Right lobe of liver (tissue), 6 donors: ENCODE measurements around the gene PRMT7. TPM values are rescaled to one million over a fixed set of nuclear protein-coding genes. Genes with fewer than 3 reads are reported as not detected.

Experiments
- ATAC-seq, 4 donors: fragments of 200-7000 bp; cut with Tn5 transposase; one replicate each; pipeline ENCODE4 v1.9.1; 2020; ENCODE audit warnings: mild to moderate bottlenecking in 4 of 4, moderate library complexity in 4 of 4
- DNase-seq, 3 donors: peaks; one replicate each; pipeline ENCODE4 v3.0.0-alpha.2; 2020
- H3K27ac ChIP-seq, 3 donors: fragments of 200-600 bp; one replicate each; pipeline ENCODE4 v1.8.0; 2022
- H3K27me3 ChIP-seq, 2 donors: fragments of 200-600 bp; one replicate each; pipeline ENCODE4 v1.8.0; 2022
- H3K36me3 ChIP-seq, 4 donors: fragments of 200-600 bp; sonication (generic) in 1 of 4; one replicate each; pipeline versions ENCODE4 v1.5.1 to v1.8.0; 2017 to 2022; ENCODE audit warnings: control low read depth in 1 of 4
- H3K4me1 ChIP-seq, 4 donors: fragments of 200-600 bp; sonication (generic) in 1 of 4; one replicate each; pipeline versions ENCODE4 v1.5.1 to v1.8.0; 2017 to 2022; ENCODE audit warnings: control low read depth in 1 of 4
- H3K4me3 ChIP-seq, 3 donors: fragments of 200-600 bp; one replicate each; pipeline ENCODE4 v1.8.0; 2022
- H3K9me3 ChIP-seq, 4 donors: fragments of 200-600 bp; sonication (generic) in 1 of 4; one replicate each; pipeline versions ENCODE4 v1.5.1 to v1.8.0; 2017 to 2022; ENCODE audit warnings: control low read depth in 1 of 4
- POLR2A ChIP-seq: fragments of 450-650 bp; IDR thresholded peaks from one replicate; pipeline ENCODE4 v1.6.1; 2017; ENCODE audit warnings: antibody characterized with exemption, mild to moderate bottlenecking
- WGBS: methylation state at CpG from one replicate; pipeline ENCODE4 v1.1.6; 2018; ENCODE audit warnings: low coverage, low lambda C conversion rate; ENCODE audit not compliant: insufficient coverage; ENCODE audit errors: missing lambda C conversion rate; 5-methylcytosine and 5-hydroxymethylcytosine counted together
- intact Hi-C, 2 donors: fragments of 100-400 bp; cut with DNase I; formaldehyde crosslinking; loops; one replicate each; pipeline versions ENCODE4 v1.11.2 to v1.14.1; 2022
- total RNA-seq, 6 experiments: library from RNA; depleted of rRNA in 2 of 6; stranded (reverse); fragments of >200 nt in 2 of 6; fragmentation: NEBNext Ultra II Directional in 3 of 6; extraction: Animal tissue kit (Norgen Biotek cat#: 25700) in 3 of 6; gene quantifications; one replicate each; pipeline versions ENCODE4 v1.1.0 to v1.2.4, GENCODE V29; 2016 to 2023
- TF ChIP-seq, protein P1 (sequence below), 4 donors: fragments of 200-600 bp in 3 of 4; fragments of 450-650 bp in 1 of 4; IDR thresholded peaks; one replicate each; pipeline versions ENCODE4 v1.5.1 to v1.8.0; 2016 to 2022; ENCODE audit warnings: antibody characterized with exemption in 4 of 4, mild to moderate bottlenecking in 2 of 4
- donor health status: DM: no; HTN: yes; CAD: no.
- donor health status: DM: no; HTN: no; CAD: no.
- donor health status: DM: no; HTN: no; CAD: no.
- donor health status: DM: no; HTN: yes; CAD: no.
- donor health status: DM: no; HTN: yes; CAD: no.

Gene PRMT7
- total RNA-seq, 6 experiments from 2014 or later, result 13.1 to 28.3 (median 21.1) TPM

DNA sequence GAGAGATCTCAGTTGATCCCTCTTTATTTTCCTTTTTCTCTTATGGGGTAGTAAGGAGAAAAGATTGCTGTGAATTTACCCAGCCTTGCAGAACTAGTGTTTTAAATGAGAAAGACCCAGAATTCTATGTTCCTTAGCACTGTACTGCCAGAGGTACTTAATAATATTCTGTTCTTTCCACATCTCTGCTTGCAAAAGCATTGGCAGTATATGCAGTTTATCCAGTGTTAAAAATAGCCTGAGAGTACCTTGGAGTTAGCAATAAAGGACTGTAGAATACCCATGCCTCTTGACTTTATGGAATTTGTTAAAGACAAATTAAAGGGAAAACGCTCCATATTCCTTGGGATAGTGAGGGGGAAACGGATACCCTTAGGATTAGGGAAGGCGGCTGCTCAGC, 34.6 kb upstream of the PRMT7 start:
- ATAC-seq (no peak), DNase-seq (no peak)
- H3K4me1 ChIP-seq, result no peaks in the 10 kb centered on the region
- 79% methylated on average over 3 of the region's 3 CpGs for WGBS
- no peak overlapping the region for H3K27ac ChIP-seq
- intact Hi-C loops, result no loop called here
- no peaks in the 10 kb centered on the region for H3K9me3 ChIP-seq
- no peaks in the 10 kb centered on the region for H3K27me3 ChIP-seq
- H3K4me3 ChIP-seq, result no peak overlapping the region
- no peak for TF ChIP-seq POLR2A
- TF ChIP-seq, protein P1, sequence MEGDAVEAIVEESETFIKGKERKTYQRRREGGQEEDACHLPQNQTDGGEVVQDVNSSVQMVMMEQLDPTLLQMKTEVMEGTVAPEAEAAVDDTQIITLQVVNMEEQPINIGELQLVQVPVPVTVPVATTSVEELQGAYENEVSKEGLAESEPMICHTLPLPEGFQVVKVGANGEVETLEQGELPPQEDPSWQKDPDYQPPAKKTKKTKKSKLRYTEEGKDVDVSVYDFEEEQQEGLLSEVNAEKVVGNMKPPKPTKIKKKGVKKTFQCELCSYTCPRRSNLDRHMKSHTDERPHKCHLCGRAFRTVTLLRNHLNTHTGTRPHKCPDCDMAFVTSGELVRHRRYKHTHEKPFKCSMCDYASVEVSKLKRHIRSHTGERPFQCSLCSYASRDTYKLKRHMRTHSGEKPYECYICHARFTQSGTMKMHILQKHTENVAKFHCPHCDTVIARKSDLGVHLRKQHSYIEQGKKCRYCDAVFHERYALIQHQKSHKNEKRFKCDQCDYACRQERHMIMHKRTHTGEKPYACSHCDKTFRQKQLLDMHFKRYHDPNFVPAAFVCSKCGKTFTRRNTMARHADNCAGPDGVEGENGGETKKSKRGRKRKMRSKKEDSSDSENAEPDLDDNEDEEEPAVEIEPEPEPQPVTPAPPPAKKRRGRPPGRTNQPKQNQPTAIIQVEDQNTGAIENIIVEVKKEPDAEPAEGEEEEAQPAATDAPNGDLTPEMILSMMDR (IDR thresholded peaks at IDR 0.05), result no peak
- no peaks in the 10 kb centered on the region for H3K36me3 ChIP-seq

GRCh38 chr16:68279726-68280558, 30.9 kb upstream of the PRMT7 start:
- no peaks in the 10 kb centered on the region for H3K27me3 ChIP-seq
- H3K36me3 ChIP-seq, result no peaks in the 10 kb centered on the region
- H3K4me3 ChIP-seq, result no peak overlapping the region
- peak in 2 of 4 donors; percentile 40 to 46 for ATAC-seq
- H3K4me1 ChIP-seq, result no peaks in the 10 kb centered on the region
- no peak overlapping the region for H3K27ac ChIP-seq
- intact Hi-C loops, result no loop called here
- TF ChIP-seq, protein P1 (IDR thresholded peaks at IDR 0.05), result no peak
- TF ChIP-seq POLR2A, result no peak
- H3K9me3 ChIP-seq, result no peaks in the 10 kb centered on the region
- DNase-seq, result no peak
- 74% methylated on average over 8 of the region's 13 CpGs for WGBS

GRCh38 chr16:68281368-68282063, 29.3 kb upstream of the PRMT7 start:
- no peaks in the 10 kb centered on the region for H3K9me3 ChIP-seq
- H3K4me3 ChIP-seq, result no peak overlapping the region
- peaks cover 0 to 4% (median 0%) of the 10 kb centered on the region in 4 donors for H3K4me1 ChIP-seq
- intact Hi-C loops, result no loop called here
- ATAC-seq (no peak), DNase-seq (no peak)
- no peak overlapping the region for H3K27ac ChIP-seq
- TF ChIP-seq POLR2A, result no peak
- TF ChIP-seq, protein P1 (IDR thresholded peaks at IDR 0.05), result no peak
- 49% methylated on average over 4 of the region's 4 CpGs for WGBS
- no peaks in the 10 kb centered on the region for H3K27me3 ChIP-seq
- H3K36me3 ChIP-seq, result no peaks in the 10 kb centered on the region

DNA sequence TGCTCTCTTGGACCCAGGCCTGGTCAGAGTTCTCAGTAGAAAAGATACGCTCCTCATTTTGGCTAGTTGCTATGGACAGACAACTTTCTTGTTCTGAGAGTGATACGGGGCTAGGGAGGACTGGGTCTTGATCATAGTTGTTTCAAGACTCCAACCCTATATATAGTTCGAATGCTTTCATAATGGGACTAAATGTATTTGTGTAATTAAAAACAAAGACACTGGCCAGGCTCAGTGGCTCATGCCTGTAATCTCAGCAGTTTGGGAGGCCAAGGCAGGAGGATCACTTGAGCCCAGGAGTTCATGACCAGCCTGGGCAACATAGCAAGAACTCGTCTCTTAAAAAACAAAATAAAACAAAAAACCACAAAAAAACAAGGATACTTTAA, 28.8 kb upstream of the PRMT7 start:
- ATAC-seq, result no peak
- no peaks in the 10 kb centered on the region for H3K36me3 ChIP-seq
- DNase-seq, result no peak
- WGBS, result 76% methylated on average over 4 of the region's 4 CpGs
- peaks cover 0 to 4% (median 0%) of the 10 kb centered on the region in 4 donors for H3K4me1 ChIP-seq
- no peaks in the 10 kb centered on the region for H3K27me3 ChIP-seq
- H3K9me3 ChIP-seq, result no peaks in the 10 kb centered on the region
- H3K4me3 ChIP-seq, result no peak overlapping the region
- no peak for TF ChIP-seq POLR2A
- TF ChIP-seq, protein P1 (IDR thresholded peaks at IDR 0.05), result no peak
- no peak overlapping the region for H3K27ac ChIP-seq
- intact Hi-C loops, result no loop called here
